Smooth muscle cell (in vitro differentiated cells): Measurements from ENCODE around the gene MRM2. TPM values are rescaled to one million over a fixed set of nuclear protein-coding genes. Genes with fewer than 3 reads are reported as not detected.

Source experiments
- DNase-seq: peaks from one replicate; lab custom pipeline; 2025; ENCODE audit not compliant: unreplicated experiment; lab: John Stamatoyannopoulos, UW
- H2AFZ ChIP-seq: fragments of 200-600 bp; sonication (generic); 2 replicates; pipeline ENCODE4 v1.6.0; 2016; ENCODE audit warnings: antibody characterized with exemption, low read depth, mild to moderate bottlenecking
- H3F3A ChIP-seq: fragments of 200-600 bp; sonication (generic); 2 replicates; pipeline ENCODE4 v1.6.0; 2017; ENCODE audit warnings: antibody characterized with exemption, low read depth
- H3K27ac ChIP-seq: fragments of 200-600 bp; sonication (generic); 2 replicates; pipeline ENCODE4 v1.5.1; 2016; ENCODE audit warnings: low read depth, mild to moderate bottlenecking
- H3K27me3 ChIP-seq: fragments of 200-600 bp; sonication (generic); 2 replicates; pipeline ENCODE4 v1.6.1; 2016; ENCODE audit warnings: low read depth, mild to moderate bottlenecking
- H3K36me3 ChIP-seq: fragments of 200-600 bp; sonication (generic); 2 replicates; pipeline ENCODE4 v1.5.1; 2016; ENCODE audit warnings: low read depth
- H3K4me1 ChIP-seq: fragments of 200-600 bp; sonication (generic); 2 replicates; pipeline ENCODE4 v1.5.1; 2016; ENCODE audit warnings: low read depth
- H3K4me2 ChIP-seq: fragments of 200-600 bp; sonication (generic); 2 replicates; pipeline ENCODE4 v1.6.0; 2016; ENCODE audit warnings: mild to moderate bottlenecking
- H3K4me3 ChIP-seq: fragments of 200-600 bp; sonication (generic); 2 replicates; pipeline ENCODE4 v1.5.1; 2016; ENCODE audit warnings: mild to moderate bottlenecking
- H3K79me2 ChIP-seq: fragments of 200-600 bp; sonication (generic); 2 replicates; pipeline ENCODE4 v1.6.0; 2016; ENCODE audit warnings: low read depth, mild to moderate bottlenecking
- H3K9ac ChIP-seq: fragments of 200-600 bp; sonication (generic); 2 replicates; pipeline ENCODE4 v1.6.0; 2016; ENCODE audit warnings: low read depth
- H3K9me3 ChIP-seq: fragments of 200-600 bp; sonication (generic); replicated peaks from 2 replicates; pipeline ENCODE4 v1.5.1; 2016; ENCODE audit warnings: low read depth
- H4K20me1 ChIP-seq: fragments of 200-600 bp; sonication (generic); 2 replicates; pipeline ENCODE4 v1.6.0; 2016; ENCODE audit warnings: low read depth
- CTCF ChIP-seq: fragments of 200-600 bp; sonication (generic); IDR thresholded peaks from 2 replicates; pipeline ENCODE4 v1.5.1; 2017; ENCODE audit warnings: borderline replicate concordance, mild to moderate bottlenecking, antibody characterized with exemption; ENCODE audit not compliant: insufficient read depth, poor library complexity, severe bottlenecking
- WGBS: methylation state at CpG from one replicate; pipeline ENCODE4 v1.1.7; 2016; ENCODE audit warnings: low lambda C conversion rate; 5-methylcytosine and 5-hydroxymethylcytosine counted together
- polyA plus RNA-seq: library from polyadenylated mRNA; unstranded; fragments of >200 nt; fragmentation: Nextera tagmentation; extraction: Ambion mirVana; gene quantifications from 2 replicates; pipeline ENCODE4 v1.2.1, GENCODE V29; 2016
- total RNA-seq: library from RNA; depleted of rRNA; stranded (reverse); fragments of >200 nt; gene quantifications from 2 replicates; pipeline ENCODE4 v1.2.3, GENCODE V29; 2014

Gene MRM2
- total and polyA plus RNA-seq, 2 experiments from 2014 or later, result 17.1 to 30.8 TPM

- H3K4me1 ChIP-seq, result peaks cover 6% of the 10 kb centered on the region
- no peak overlapping the region for H2AFZ ChIP-seq
- no peaks in the 10 kb centered on the region for H3K27me3 ChIP-seq
- peaks cover 14% of the 10 kb centered on the region for H4K20me1 ChIP-seq
- no peaks in the 10 kb centered on the region for H3K9me3 ChIP-seq
- no peaks in the 10 kb centered on the region for H3F3A ChIP-seq
- H3K4me3 ChIP-seq, result no peak overlapping the region
- no peak for DNase-seq
- H3K36me3 ChIP-seq, result no peaks in the 10 kb centered on the region
- no peak overlapping the region for H3K27ac ChIP-seq
- H3K79me2 ChIP-seq, result peaks cover 41% of the 10 kb centered on the region
- no peak for TF ChIP-seq CTCF
- 98% methylated on average over 15 of the region's 15 CpGs for WGBS
- no peak overlapping the region for H3K4me2 ChIP-seq
- H3K9ac ChIP-seq, result no peak overlapping the region
These were observed 14.3 kb downstream of the MRM2 start for GRCh38 chr7:2227699-2228098.

- H3F3A ChIP-seq, result no peaks in the 10 kb centered on the region
- H3K27me3 ChIP-seq, result no peaks in the 10 kb centered on the region
- no peaks in the 10 kb centered on the region for H3K9me3 ChIP-seq
- H3K27ac ChIP-seq, result no peak overlapping the region
- no peak for DNase-seq
- H3K36me3 ChIP-seq, result no peaks in the 10 kb centered on the region
- H2AFZ ChIP-seq, result no peak overlapping the region
- WGBS, result 95% methylated on average over 13 of the region's 13 CpGs
- no peaks in the 10 kb centered on the region for H3K4me1 ChIP-seq
- no peak overlapping the region for H3K4me2 ChIP-seq
- no peak for TF ChIP-seq CTCF
- no peak overlapping the region for H3K9ac ChIP-seq
- no peak overlapping the region for H3K4me3 ChIP-seq
- H3K79me2 ChIP-seq, result peaks cover 23% of the 10 kb centered on the region
- peaks cover 13% of the 10 kb centered on the region for H4K20me1 ChIP-seq
These were observed 16.2 kb downstream of the MRM2 start for GRCh38 chr7:2225830-2226229.

- H2AFZ ChIP-seq, result no peak overlapping the region
- H4K20me1 ChIP-seq, result peaks cover 17% of the 10 kb centered on the region
- no peak for TF ChIP-seq CTCF
- no peaks in the 10 kb centered on the region for H3K36me3 ChIP-seq
- H3K27me3 ChIP-seq, result no peaks in the 10 kb centered on the region
- 92% methylated on average over 14 of the region's 14 CpGs for WGBS
- no peak overlapping the region for H3K4me2 ChIP-seq
- H3K9me3 ChIP-seq, result no peaks in the 10 kb centered on the region
- H3K4me3 ChIP-seq, result no peak overlapping the region
- H3K4me1 ChIP-seq, result no peaks in the 10 kb centered on the region
- H3K9ac ChIP-seq, result no peak overlapping the region
- no peaks in the 10 kb centered on the region for H3F3A ChIP-seq
- peaks cover 18% of the 10 kb centered on the region for H3K79me2 ChIP-seq
- H3K27ac ChIP-seq, result no peak overlapping the region
- no peak for DNase-seq
These were observed 16.7 kb downstream of the MRM2 start for GRCh38 chr7:2225336-2225735.

- no peaks in the 10 kb centered on the region for H3K36me3 ChIP-seq
- 83% methylated on average over 4 of the region's 4 CpGs for WGBS
- no peaks in the 10 kb centered on the region for H3F3A ChIP-seq
- no peak for DNase-seq
- peaks cover 14% of the 10 kb centered on the region for H3K79me2 ChIP-seq
- peaks cover 21% of the 10 kb centered on the region for H4K20me1 ChIP-seq
- H3K27ac ChIP-seq, result no peak overlapping the region
- no peak overlapping the region for H3K4me2 ChIP-seq
- H3K9me3 ChIP-seq, result no peaks in the 10 kb centered on the region
- no peak overlapping the region for H3K9ac ChIP-seq
- H2AFZ ChIP-seq, result no peak overlapping the region
- H3K4me3 ChIP-seq, result no peak overlapping the region
- TF ChIP-seq CTCF, result no peak
- no peaks in the 10 kb centered on the region for H3K4me1 ChIP-seq
- no peaks in the 10 kb centered on the region for H3K27me3 ChIP-seq
These were observed 17.1 kb downstream of the MRM2 start for GRCh38 chr7:2224934-2225333.
